IPS-18a (cell line): ENCODE measurements around the gene DOCK9.

Source experiments
- H3K27ac ChIP-seq: one replicate; pipeline ENCODE4 v1.5.1; 2013; ENCODE audit warnings: low read length
- H3K27me3 ChIP-seq: one replicate; pipeline ENCODE4 v1.6.1; 2013; ENCODE audit warnings: mild to moderate bottlenecking, low read length; ENCODE audit not compliant: control insufficient read depth, insufficient read depth
- H3K36me3 ChIP-seq: one replicate; pipeline ENCODE4 v1.6.1; 2013; ENCODE audit warnings: low read depth, low read length; ENCODE audit not compliant: control insufficient read depth
- H3K4me1 ChIP-seq: one replicate; pipeline ENCODE4 v1.6.1; 2013; ENCODE audit warnings: low read depth, low read length; ENCODE audit not compliant: control insufficient read depth
- H3K4me3 ChIP-seq: one replicate; pipeline ENCODE4 v1.5.1; 2013; ENCODE audit warnings: low read length
- H3K9ac ChIP-seq: one replicate; pipeline ENCODE4 v1.6.1; 2013; ENCODE audit warnings: mild to moderate bottlenecking, low read length, moderate library complexity
- H3K9me3 ChIP-seq: one replicate; pipeline ENCODE4 v1.6.1; 2013; ENCODE audit warnings: low read depth, low read length; ENCODE audit not compliant: control insufficient read depth

The DOCK9 gene

GRCh38 chr13:98972059-98972458 lies 5.8 kb downstream of the DOCK9 start:
- Histone ChIP-seq H3K27ac (no peak overlapping the region), H3K4me1 (peaks cover 20% of the 10 kb centered on the region), H3K9me3 (no peaks in the 10 kb centered on the region), H3K9ac (no peak overlapping the region), H3K36me3 (no peaks in the 10 kb centered on the region), H3K4me3 (no peak overlapping the region), H3K27me3 (no peaks in the 10 kb centered on the region)

- Histone ChIP-seq H3K36me3 (no peaks in the 10 kb centered on the region), H3K27ac (no peak overlapping the region), H3K9ac (no peak overlapping the region), H3K9me3 (no peaks in the 10 kb centered on the region), H3K4me3 (no peak overlapping the region), H3K4me1 (peaks cover 5% of the 10 kb centered on the region), H3K27me3 (no peaks in the 10 kb centered on the region)
These were observed 7.5 kb downstream of the DOCK9 start for GRCh38 chr13:98970330-98970729.

GRCh38 chr13:98967491-98967890 lies 10.4 kb downstream of the DOCK9 start:
- Histone ChIP-seq H3K36me3 (no peaks in the 10 kb centered on the region), H3K4me1 (peaks cover 2% of the 10 kb centered on the region), H3K27ac (no peak overlapping the region), H3K27me3 (no peaks in the 10 kb centered on the region), H3K9me3 (no peaks in the 10 kb centered on the region), H3K9ac (no peak overlapping the region), H3K4me3 (no peak overlapping the region)

GRCh38 chr13:98966019-98966418 lies 11.8 kb downstream of the DOCK9 start:
- Histone ChIP-seq H3K9ac (no peak overlapping the region), H3K36me3 (no peaks in the 10 kb centered on the region), H3K9me3 (no peaks in the 10 kb centered on the region), H3K27me3 (no peaks in the 10 kb centered on the region), H3K4me1 (no peaks in the 10 kb centered on the region), H3K27ac (no peak overlapping the region), H3K4me3 (no peak overlapping the region)

- no peaks in the 10 kb centered on the region for H3K9me3 ChIP-seq
- no peaks in the 10 kb centered on the region for H3K4me1 ChIP-seq
- H3K27me3 ChIP-seq: no peaks in the 10 kb centered on the region
- no peak overlapping the region for H3K27ac ChIP-seq
- no peak overlapping the region for H3K9ac ChIP-seq
- H3K36me3 ChIP-seq: no peaks in the 10 kb centered on the region
- H3K4me3 ChIP-seq: no peak overlapping the region
These were observed 12.5 kb downstream of the DOCK9 start for GRCh38 chr13:98965325-98965724.

GRCh38 chr13:98963917-98964316 lies 13.9 kb downstream of the DOCK9 start:
- Histone ChIP-seq H3K27me3 (no peaks in the 10 kb centered on the region), H3K4me1 (no peaks in the 10 kb centered on the region), H3K9ac (no peak overlapping the region), H3K36me3 (no peaks in the 10 kb centered on the region), H3K27ac (no peak overlapping the region), H3K4me3 (no peak overlapping the region), H3K9me3 (no peaks in the 10 kb centered on the region)

GRCh38 chr13:98962901-98963590 lies 14.8 kb downstream of the DOCK9 start:
- no peaks in the 10 kb centered on the region for H3K9me3 ChIP-seq
- no peaks in the 10 kb centered on the region for H3K36me3 ChIP-seq
- H3K27me3 ChIP-seq: no peaks in the 10 kb centered on the region
- no peak overlapping the region for H3K27ac ChIP-seq
- H3K9ac ChIP-seq: no peak overlapping the region
- no peak overlapping the region for H3K4me3 ChIP-seq
- no peaks in the 10 kb centered on the region for H3K4me1 ChIP-seq

GRCh38 chr13:98961503-98962105 lies 16.3 kb downstream of the DOCK9 start:
- no peaks in the 10 kb centered on the region for H3K4me1 ChIP-seq
- H3K9me3 ChIP-seq: no peaks in the 10 kb centered on the region
- no peak overlapping the region for H3K27ac ChIP-seq
- H3K4me3 ChIP-seq: no peak overlapping the region
- H3K36me3 ChIP-seq: no peaks in the 10 kb centered on the region
- H3K27me3 ChIP-seq: no peaks in the 10 kb centered on the region
- H3K9ac ChIP-seq: no peak overlapping the region

- Histone ChIP-seq H3K4me3 (no peak overlapping the region), H3K36me3 (no peaks in the 10 kb centered on the region), H3K4me1 (no peaks in the 10 kb centered on the region), H3K27ac (no peak overlapping the region), H3K27me3 (no peaks in the 10 kb centered on the region), H3K9me3 (no peaks in the 10 kb centered on the region), H3K9ac (no peak overlapping the region)
These were observed 17.0 kb downstream of the DOCK9 start for GRCh38 chr13:98960606-98961502.

GRCh38 chr13:98959786-98960605 lies 17.9 kb downstream of the DOCK9 start:
- H3K9me3 ChIP-seq: no peaks in the 10 kb centered on the region
- no peak overlapping the region for H3K27ac ChIP-seq
- H3K4me3 ChIP-seq: no peak overlapping the region
- H3K27me3 ChIP-seq: no peaks in the 10 kb centered on the region
- no peaks in the 10 kb centered on the region for H3K36me3 ChIP-seq
- no peaks in the 10 kb centered on the region for H3K4me1 ChIP-seq
- H3K9ac ChIP-seq: no peak overlapping the region

GRCh38 chr13:98959291-98959690 lies 18.6 kb downstream of the DOCK9 start:
- no peaks in the 10 kb centered on the region for H3K36me3 ChIP-seq
- H3K27me3 ChIP-seq: no peaks in the 10 kb centered on the region
- no peak overlapping the region for H3K4me3 ChIP-seq
- H3K4me1 ChIP-seq: peaks cover 4% of the 10 kb centered on the region
- H3K9ac ChIP-seq: no peak overlapping the region
- no peak overlapping the region for H3K27ac ChIP-seq
- H3K9me3 ChIP-seq: no peaks in the 10 kb centered on the region
